ENCODE results near the gene PHF20.

The PHF20 gene

DNA sequence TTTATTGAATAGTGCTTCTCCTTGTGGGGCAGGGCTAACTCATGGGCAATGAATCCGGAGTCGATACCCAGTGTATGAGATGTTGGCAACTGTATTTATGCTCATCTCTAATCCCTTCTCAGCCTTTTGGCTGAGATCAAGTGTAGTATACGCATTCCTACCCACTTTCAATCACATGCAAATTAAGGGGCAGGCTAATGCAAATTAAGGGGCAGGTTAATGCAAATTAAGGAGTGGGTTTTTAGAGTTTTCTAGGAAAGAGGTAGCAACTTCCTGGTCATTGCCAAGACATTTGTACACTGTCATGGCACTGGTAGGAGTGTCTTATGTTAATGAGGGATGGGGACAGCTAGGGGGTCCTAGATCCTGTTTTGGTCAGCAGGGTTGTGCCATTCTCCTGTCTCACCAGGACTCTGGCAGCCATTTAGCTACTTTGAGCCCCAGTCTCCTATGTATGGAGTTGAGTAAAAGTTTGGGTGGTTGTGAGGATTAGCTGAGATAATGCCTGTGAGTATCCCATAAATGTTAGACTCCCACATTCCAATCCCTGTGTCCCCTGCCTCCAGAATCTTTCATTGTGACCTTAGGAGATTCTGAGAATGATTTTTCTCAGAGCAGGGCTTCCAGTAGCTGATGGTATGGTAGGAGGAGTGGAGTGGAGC lies 196.3 kb downstream of the PHF20 start, which contains the start of gene CNBD2:
Gene CNBD2, plus strand, starts transcription at position 612 of the 662 bp plus-strand sequence. CDS start 173 bp downstream, outside the sequence.
- no peak within 1 kb of the TSS for H2AFZ ChIP-seq (ENCODE audit: low read length)
- no peaks in the 10 kb centered on the region for H3K9me3 ChIP-seq (replicated peaks; ENCODE audit: insufficient read depth, low read length)
- no peaks in the 10 kb centered on the region for H3K27me3 ChIP-seq (replicated peaks; ENCODE audit: insufficient read depth, low read length)
- H3K9me2 ChIP-seq (replicated peaks; ENCODE audit: insufficient read depth, low read length): no peaks in the 10 kb centered on the region
- no peak within 1 kb of the TSS for H3K4me3 ChIP-seq (ENCODE audit: low read length)
- no peak within 1 kb of the TSS for H3K9ac ChIP-seq (ENCODE audit: low read length)
- no peak for DNase-seq
- TF ChIP-seq EZH2 (optimal IDR thresholded peaks at IDR 0.05; ENCODE audit: low read depth, low read length) (no peak), EZH2phosphoT487 (IDR thresholded peaks at IDR 0.05; ENCODE audit: low read length) (no peak)
- TF ChIP-seq, protein P1, sequence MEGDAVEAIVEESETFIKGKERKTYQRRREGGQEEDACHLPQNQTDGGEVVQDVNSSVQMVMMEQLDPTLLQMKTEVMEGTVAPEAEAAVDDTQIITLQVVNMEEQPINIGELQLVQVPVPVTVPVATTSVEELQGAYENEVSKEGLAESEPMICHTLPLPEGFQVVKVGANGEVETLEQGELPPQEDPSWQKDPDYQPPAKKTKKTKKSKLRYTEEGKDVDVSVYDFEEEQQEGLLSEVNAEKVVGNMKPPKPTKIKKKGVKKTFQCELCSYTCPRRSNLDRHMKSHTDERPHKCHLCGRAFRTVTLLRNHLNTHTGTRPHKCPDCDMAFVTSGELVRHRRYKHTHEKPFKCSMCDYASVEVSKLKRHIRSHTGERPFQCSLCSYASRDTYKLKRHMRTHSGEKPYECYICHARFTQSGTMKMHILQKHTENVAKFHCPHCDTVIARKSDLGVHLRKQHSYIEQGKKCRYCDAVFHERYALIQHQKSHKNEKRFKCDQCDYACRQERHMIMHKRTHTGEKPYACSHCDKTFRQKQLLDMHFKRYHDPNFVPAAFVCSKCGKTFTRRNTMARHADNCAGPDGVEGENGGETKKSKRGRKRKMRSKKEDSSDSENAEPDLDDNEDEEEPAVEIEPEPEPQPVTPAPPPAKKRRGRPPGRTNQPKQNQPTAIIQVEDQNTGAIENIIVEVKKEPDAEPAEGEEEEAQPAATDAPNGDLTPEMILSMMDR (IDR thresholded peaks at IDR 0.05; ENCODE audit: low read length): no peak
- no peaks in the 10 kb centered on the region for H3K4me1 ChIP-seq (ENCODE audit: low read length)
- no peak within 1 kb of the TSS for H3K27ac ChIP-seq (ENCODE audit: low read length)
- no peaks in the 10 kb centered on the region for H3F3A ChIP-seq (ENCODE audit: insufficient read depth, low read length)
- no peaks in the 10 kb centered on the region for H3K79me2 ChIP-seq (ENCODE audit: low read length)
- H4K20me1 ChIP-seq (ENCODE audit: insufficient read depth, low read length): no peaks in the 10 kb centered on the region
- H3K36me3 ChIP-seq (replicated peaks; ENCODE audit: insufficient read depth, low read length): no peaks in the 10 kb centered on the region
- no peak within 1 kb of the TSS for H3K4me2 ChIP-seq (ENCODE audit: low read depth, low read length)

- TF ChIP-seq EZH2 (optimal IDR thresholded peaks at IDR 0.05; ENCODE audit: low read depth, low read length) (no peak), EZH2phosphoT487 (IDR thresholded peaks at IDR 0.05; ENCODE audit: low read length) (no peak)
- TF ChIP-seq, protein P1 (IDR thresholded peaks at IDR 0.05; ENCODE audit: low read length): no peak
- no peak overlapping the region for H3K4me2 ChIP-seq (ENCODE audit: low read depth, low read length)
- no peaks in the 10 kb centered on the region for H3K27me3 ChIP-seq (replicated peaks; ENCODE audit: insufficient read depth, low read length)
- DNase-seq: no peak
- H3K36me3 ChIP-seq (replicated peaks; ENCODE audit: insufficient read depth, low read length): no peaks in the 10 kb centered on the region
- H3K79me2 ChIP-seq (ENCODE audit: low read length): no peaks in the 10 kb centered on the region
- no peaks in the 10 kb centered on the region for H4K20me1 ChIP-seq (ENCODE audit: insufficient read depth, low read length)
- no peak overlapping the region for H2AFZ ChIP-seq (ENCODE audit: low read length)
- H3K9me3 ChIP-seq (replicated peaks; ENCODE audit: insufficient read depth, low read length): no peaks in the 10 kb centered on the region
- no peak overlapping the region for H3K27ac ChIP-seq (ENCODE audit: low read length)
- no peak overlapping the region for H3K4me3 ChIP-seq (ENCODE audit: low read length)
- H3F3A ChIP-seq (ENCODE audit: insufficient read depth, low read length): no peaks in the 10 kb centered on the region
- H3K4me1 ChIP-seq (ENCODE audit: low read length): no peaks in the 10 kb centered on the region
- H3K9ac ChIP-seq (ENCODE audit: low read length): no peak overlapping the region
- H3K9me2 ChIP-seq (replicated peaks; ENCODE audit: insufficient read depth, low read length): no peaks in the 10 kb centered on the region
Measured at GRCh38 chr20:35968930-35969329, 197.1 kb downstream of the PHF20 start.

- H3K9ac ChIP-seq (ENCODE audit: low read length): no peak overlapping the region
- no peak overlapping the region for H2AFZ ChIP-seq (ENCODE audit: low read length)
- DNase-seq: no peak
- TF ChIP-seq, protein P1 (IDR thresholded peaks at IDR 0.05; ENCODE audit: low read length): no peak
- no peak for TF ChIP-seq EZH2phosphoT487 (IDR thresholded peaks at IDR 0.05; ENCODE audit: low read length)
- TF ChIP-seq EZH2 (optimal IDR thresholded peaks at IDR 0.05; ENCODE audit: low read depth, low read length): no peak
- H3K9me3 ChIP-seq (replicated peaks; ENCODE audit: insufficient read depth, low read length): no peaks in the 10 kb centered on the region
- no peaks in the 10 kb centered on the region for H3K27me3 ChIP-seq (replicated peaks; ENCODE audit: insufficient read depth, low read length)
- H3K27ac ChIP-seq (ENCODE audit: low read length): no peak overlapping the region
- no peaks in the 10 kb centered on the region for H3K79me2 ChIP-seq (ENCODE audit: low read length)
- no peak overlapping the region for H3K4me3 ChIP-seq (ENCODE audit: low read length)
- no peaks in the 10 kb centered on the region for H3K36me3 ChIP-seq (replicated peaks; ENCODE audit: insufficient read depth, low read length)
- 0 out of 2 replicates have a peak, but pooled peaks cover 4% of the 10 kb centered on the region for H3K4me1 ChIP-seq (ENCODE audit: low read length)
- no peak overlapping the region for H3K4me2 ChIP-seq (ENCODE audit: low read depth, low read length)
- H3K9me2 ChIP-seq (replicated peaks; ENCODE audit: insufficient read depth, low read length): no peaks in the 10 kb centered on the region
- H4K20me1 ChIP-seq (ENCODE audit: insufficient read depth, low read length): no peaks in the 10 kb centered on the region
- 0 out of 2 replicates have a peak, but pooled peaks cover 5% of the 10 kb centered on the region for H3F3A ChIP-seq (ENCODE audit: insufficient read depth, low read length)
Measured at GRCh38 chr20:35971981-35972380, 200.2 kb downstream of the PHF20 start.
